Panc1 (cell line): ENCODE data around the gene KRTAP4-16. TPM values are rescaled to one million over a fixed set of nuclear protein-coding genes. Genes with fewer than 3 reads are reported as not detected.

Source experiments
- ATAC-seq: fragments of 200-7000 bp; cut with Tn5 transposase; 2 replicates; pipeline ENCODE4 v1.9.1; 2020; ENCODE audit warnings: mild to moderate bottlenecking, moderate library complexity
- BruUV-seq: library from RNA; stranded (reverse); fragments of 400-500 nt; replicated peaks from 2 replicates; lab custom pipeline; 2021; lab: Mats Ljungman, UMichigan
- CTCF ChIA-PET: fragments of 300-600 bp; sonication (Branson Sonifier 250); formaldehyde crosslinking; loops from one replicate; lab custom pipeline; 2022; ENCODE audit warnings: antibody characterized with exemption; lab: Charles Lee
- POLR2A ChIA-PET: fragments of 300-600 bp; sonication (Branson Sonifier 250); formaldehyde crosslinking; loops from one replicate; lab custom pipeline; 2022; ENCODE audit warnings: antibody characterized with exemption; lab: Charles Lee
- DNase-seq: peaks from one replicate; pipeline ENCODE4 v3.0.0-alpha.2; 2010; ENCODE audit warnings: low read depth, low spot score
- H3K27ac ChIP-seq: 2 replicates; pipeline ENCODE4 v1.5.1; 2011; ENCODE audit warnings: mild to moderate bottlenecking, low read length, inconsistent platforms
- H3K27me3 ChIP-seq: fragments of 200-500 bp; sonication (Bioruptor generic); 2 replicates; pipeline ENCODE4 v1.6.0; 2014; ENCODE audit warnings: low read length, inconsistent platforms; ENCODE audit not compliant: control insufficient read depth, insufficient read depth
- H3K36me3 ChIP-seq: fragments of 200-500 bp; sonication (Bioruptor generic); 2 replicates; pipeline ENCODE4 v1.5.1; 2014; ENCODE audit warnings: inconsistent platforms, mild to moderate bottlenecking, low read length, moderate library complexity; ENCODE audit not compliant: control insufficient read depth, insufficient read depth
- H3K4me1 ChIP-seq: 2 replicates; pipeline ENCODE4 v1.5.1; 2011; ENCODE audit warnings: inconsistent platforms, mild to moderate bottlenecking, low read length, moderate library complexity; ENCODE audit not compliant: control insufficient read depth, insufficient read depth
- H3K4me3 ChIP-seq, 2 experiments: 2 replicates each; pipeline ENCODE4 v1.5.1; 2011 to 2012; ENCODE audit warnings: low read depth in 2 of 2, low read length in 2 of 2, mild to moderate bottlenecking in 2 of 2, inconsistent platforms in 1 of 2, moderate library complexity in 1 of 2
- H3K9me3 ChIP-seq: fragments of 200-500 bp; sonication (Bioruptor generic); 2 replicates; pipeline ENCODE4 v1.5.1; 2014; ENCODE audit warnings: low read depth, mild to moderate bottlenecking, inconsistent platforms, low read length, moderate library complexity; ENCODE audit not compliant: control insufficient read depth, insufficient read depth
- CTCF ChIP-seq: fragments of 450-650 bp; IDR thresholded peaks from 2 replicates; pipeline ENCODE4 v1.5.1; 2017; ENCODE audit warnings: mild to moderate bottlenecking
- POLR2AphosphoS5 ChIP-seq: IDR thresholded peaks from 2 replicates; pipeline ENCODE4 v1.6.1; 2012; ENCODE audit warnings: mild to moderate bottlenecking, low read depth, low read length, moderate library complexity
- REST ChIP-seq, 2 experiments: IDR thresholded peaks; 2 replicates each; pipeline ENCODE4 v1.6.1; 2011 to 2012; ENCODE audit warnings: low read depth in 2 of 2, control low read depth in 1 of 2, low read length in 1 of 2, mild to moderate bottlenecking in 1 of 2, moderate library complexity in 1 of 2; ENCODE audit not compliant: insufficient read depth in 1 of 2
- SIN3A ChIP-seq: IDR thresholded peaks from 2 replicates; pipeline ENCODE4 v1.6.1; 2012; ENCODE audit warnings: low read depth, mild to moderate bottlenecking, low read length, moderate library complexity, borderline replicate concordance; ENCODE audit not compliant: insufficient read depth
- TCF7L2 ChIP-seq: IDR thresholded peaks from 2 replicates; pipeline ENCODE4 v1.6.1; 2011; ENCODE audit warnings: mild to moderate bottlenecking, low read depth, low read length, inconsistent platforms
- in situ Hi-C: cut with HindIII; loops from 2 replicates; pipeline ENCODE4 v1.10.0; 2016; ENCODE audit warnings: low sequenced_read_pairs, low pct_unique_long_range_greater_than_20kb
- intact Hi-C: fragments of 100-400 bp; cut with micrococcal nuclease; formaldehyde crosslinking; loops from one replicate; pipeline ENCODE4 v1.10.0; 2022; ENCODE audit not compliant: unreplicated experiment
- total RNA-seq: library from RNA; stranded (reverse); gene quantifications from one replicate; pipeline ENCODE4 v1.2.1, GENCODE V29; 2021; ENCODE audit not compliant: unreplicated experiment

Gene KRTAP4-16
- total RNA-seq, 1 experiment from 2014 or later: not detected

DNA sequence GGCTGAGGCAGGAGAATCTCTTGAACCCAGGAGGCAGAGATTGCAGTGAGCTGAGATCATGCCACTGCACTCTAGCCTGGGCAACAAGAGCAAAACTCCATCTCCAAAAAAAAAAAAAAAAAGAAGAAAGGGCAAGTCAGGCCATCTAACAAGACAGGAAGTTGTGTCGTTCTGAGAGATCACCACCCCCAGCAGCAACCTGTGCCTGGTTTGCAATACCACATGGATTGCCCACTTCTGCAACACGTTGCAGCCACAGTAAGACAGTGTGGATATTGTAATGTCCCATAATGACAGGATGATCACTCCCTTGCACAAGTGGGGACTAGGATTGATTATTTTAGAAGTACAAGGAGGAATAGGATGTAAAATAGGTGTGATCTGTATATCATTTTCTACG lies 33.0 kb downstream of the KRTAP4-16 start:
- no TSS peak for BruUV-seq

GRCh38 chr17:41067281-41067680 lies 34.7 kb downstream of the KRTAP4-16 start:
- POLR2A ChIA-PET: no interaction called here
- Histone ChIP-seq H3K36me3 (no peaks in the 10 kb centered on the region), H3K27me3 (no peaks in the 10 kb centered on the region), H3K4me3 (no peak overlapping the region), H3K9me3 (no peaks in the 10 kb centered on the region), H3K4me1 (no peaks in the 10 kb centered on the region), H3K27ac (no peak overlapping the region)
- DNase-seq (no peak), ATAC-seq (no peak)
- BruUV-seq: no TSS peak
- CTCF ChIA-PET: no interaction called here
- intact Hi-C loops: no loop called here
- no peak for TF ChIP-seq POLR2AphosphoS5
- no peak for TF ChIP-seq TCF7L2
- no peak for TF ChIP-seq CTCF
- no peak for TF ChIP-seq REST (IDR thresholded peaks at IDR 0.05; ENCODE audit: insufficient read depth in 1 of 2, low read depth in 2 of 2, low read length in 1 of 2)
- TF ChIP-seq SIN3A: no peak
- in situ Hi-C loops: no loop called here

More for the DNA sequence above, 33.0 kb downstream of the KRTAP4-16 start:
- DNase-seq (no peak), ATAC-seq (no peak)
- CTCF ChIA-PET: no interaction called here
- H3K4me3 ChIP-seq: no peak overlapping the region
- H3K4me1 ChIP-seq: no peaks in the 10 kb centered on the region
- no peak for TF ChIP-seq CTCF
- no peak for TF ChIP-seq TCF7L2
- no peak for TF ChIP-seq POLR2AphosphoS5
- no peak for TF ChIP-seq SIN3A
- TF ChIP-seq REST (IDR thresholded peaks at IDR 0.05; ENCODE audit: insufficient read depth in 1 of 2, low read depth in 2 of 2, low read length in 1 of 2): no peak
- in situ Hi-C loops (no loop called here), intact Hi-C loops (no loop called here)
- no peaks in the 10 kb centered on the region for H3K27me3 ChIP-seq
- H3K36me3 ChIP-seq: no peaks in the 10 kb centered on the region
- no peaks in the 10 kb centered on the region for H3K9me3 ChIP-seq
- no peak overlapping the region for H3K27ac ChIP-seq
- POLR2A ChIA-PET: no interaction called here
